IPS-18c (cell line): Measurements from ENCODE around the gene ADAMTS4.

Source experiments
- H3K4me3 ChIP-seq: 2 replicates; pipeline ENCODE4 v1.7.0; 2013; ENCODE audit warnings: low read depth, mild to moderate bottlenecking, low read length, moderate library complexity; ENCODE audit not compliant: insufficient read depth
- H3K9me3 ChIP-seq: one replicate; pipeline ENCODE4 v1.6.1; 2013; ENCODE audit warnings: mild to moderate bottlenecking, low read length, moderate library complexity; ENCODE audit not compliant: control insufficient read depth, insufficient read depth

The ADAMTS4 gene

GRCh38 chr1:161187311-161187710 is 11.5 kb downstream of the ADAMTS4 start:
- H3K9me3 ChIP-seq = no peaks in the 10 kb centered on the region
- no peak overlapping the region for H3K4me3 ChIP-seq

GRCh38 chr1:161185732-161186311 is 13.0 kb downstream of the ADAMTS4 start:
- Histone ChIP-seq H3K9me3 (no peaks in the 10 kb centered on the region), H3K4me3 (no peak overlapping the region)

GRCh38 chr1:161185282-161185682 is 13.6 kb downstream of the ADAMTS4 start:
- H3K4me3 ChIP-seq = no peak overlapping the region
- no peaks in the 10 kb centered on the region for H3K9me3 ChIP-seq

- no peak overlapping the region for H3K4me3 ChIP-seq
- no peaks in the 10 kb centered on the region for H3K9me3 ChIP-seq
Observed at GRCh38 chr1:161182214-161182613, 16.6 kb downstream of the ADAMTS4 start.

- Histone ChIP-seq H3K9me3 (no peaks in the 10 kb centered on the region), H3K4me3 (no peak overlapping the region)
Observed at GRCh38 chr1:161180639-161181038, 18.2 kb downstream of the ADAMTS4 start.

GRCh38 chr1:161179698-161180097 is 19.2 kb downstream of the ADAMTS4 start:
- no peaks in the 10 kb centered on the region for H3K9me3 ChIP-seq

GRCh38 chr1:161177936-161178244 is 21.0 kb downstream of the ADAMTS4 start:
- no peaks in the 10 kb centered on the region for H3K9me3 ChIP-seq
- peak overlapping the region; percentile 90; the same call in 1 of the 2 replicates for H3K4me3 ChIP-seq

More at GRCh38 chr1:161179698-161180097, 19.2 kb downstream of the ADAMTS4 start:
- H3K4me3 ChIP-seq = no peak overlapping the region

GRCh38 chr1:161177112-161177935 is 21.5 kb downstream of the ADAMTS4 start, which contains the start of gene B4GALT3:
Gene B4GALT3 (minus strand): TSS chr1:161177507. CDS start chr1:161176060, 1,447 bp downstream.
- peak within 1 kb of the TSS; percentile 90 for H3K4me3 ChIP-seq
- no peaks in the 10 kb centered on the region for H3K9me3 ChIP-seq

- no peaks in the 10 kb centered on the region for H3K9me3 ChIP-seq
- H3K4me3 ChIP-seq = peak overlapping the region; percentile 90
Observed at GRCh38 chr1:161176468-161177111, 22.3 kb downstream of the ADAMTS4 start.

- no peaks in the 10 kb centered on the region for H3K9me3 ChIP-seq
- H3K4me3 ChIP-seq = no peak overlapping the region; the same call in 1 of the 2 replicates
Observed at GRCh38 chr1:161175771-161176453, 22.9 kb downstream of the ADAMTS4 start.

- H3K4me3 ChIP-seq = no peak overlapping the region
Observed at GRCh38 chr1:161174911-161175310, 23.9 kb downstream of the ADAMTS4 start.

GRCh38 chr1:161173711-161174110 is 25.1 kb downstream of the ADAMTS4 start:
- no peaks in the 10 kb centered on the region for H3K9me3 ChIP-seq
- no peak overlapping the region for H3K4me3 ChIP-seq

More at GRCh38 chr1:161174911-161175310, 23.9 kb downstream of the ADAMTS4 start:
- no peaks in the 10 kb centered on the region for H3K9me3 ChIP-seq

GRCh38 chr1:161172776-161173376 is 26.0 kb downstream of the ADAMTS4 start:
- H3K9me3 ChIP-seq = no peaks in the 10 kb centered on the region
- H3K4me3 ChIP-seq = no peak overlapping the region

GRCh38 chr1:161172349-161172748 is 26.5 kb downstream of the ADAMTS4 start:
- H3K4me3 ChIP-seq = no peak overlapping the region
- no peaks in the 10 kb centered on the region for H3K9me3 ChIP-seq

- Histone ChIP-seq H3K9me3 (no peaks in the 10 kb centered on the region), H3K4me3 (no peak overlapping the region)
Observed at GRCh38 chr1:161171696-161172095, 27.2 kb downstream of the ADAMTS4 start.

GRCh38 chr1:161171191-161171590 is 27.7 kb downstream of the ADAMTS4 start:
- Histone ChIP-seq H3K9me3 (no peaks in the 10 kb centered on the region), H3K4me3 (no peak overlapping the region)

GRCh38 chr1:161168906-161169305 is 29.9 kb downstream of the ADAMTS4 start:
- no peaks in the 10 kb centered on the region for H3K9me3 ChIP-seq

More at GRCh38 chr1:161168906-161169305, 29.9 kb downstream of the ADAMTS4 start:
- no peak overlapping the region for H3K4me3 ChIP-seq
